Measurements from ENCODE around the gene CCDC179. TPM values are rescaled to one million over a fixed set of nuclear protein-coding genes. Genes with fewer than 3 reads are reported as not detected.

The CCDC179 gene
- total RNA-seq, 1 donor from 2014 or later, result not detected

- H3K36me3 Mint-ChIP-seq (ENCODE audit: low read depth), result no peaks in the 10 kb centered on the region
- DNase-seq (ENCODE audit: low spot score), result no peak
- H3K27me3 Mint-ChIP-seq (ENCODE audit: low read depth), result no peaks in the 10 kb centered on the region
- no peaks in the 10 kb centered on the region for H3K9me3 Mint-ChIP-seq
- H3K4me3 Mint-ChIP-seq (ENCODE audit: low read depth), result no peak overlapping the region
- H3K4me1 Mint-ChIP-seq (ENCODE audit: low read depth), result no peaks in the 10 kb centered on the region
- no peak overlapping the region for H3K27ac Mint-ChIP-seq
- intact Hi-C loops (cut with micrococcal nuclease), result no loop called here
Measured at GRCh38 chr11:22851477-22851876, 8.8 kb downstream of the CCDC179 start.

GRCh38 chr11:22846726-22847125 is 13.5 kb downstream of the CCDC179 start:
- no peak overlapping the region for H3K27ac Mint-ChIP-seq
- intact Hi-C loops (cut with micrococcal nuclease), result no loop called here

GRCh38 chr11:22832315-22833015 is 27.8 kb downstream of the CCDC179 start:
- Mint-ChIP-seq H3K27ac (no peak overlapping the region), H3K4me3 (ENCODE audit: low read depth) (no peak overlapping the region), H3K36me3 (ENCODE audit: low read depth) (no peaks in the 10 kb centered on the region), H3K4me1 (ENCODE audit: low read depth) (peaks cover 10% of the 10 kb centered on the region), H3K27me3 (ENCODE audit: low read depth) (no peaks in the 10 kb centered on the region), H3K9me3 (no peaks in the 10 kb centered on the region)
- intact Hi-C loops (cut with micrococcal nuclease), result no loop called here
- no peak for DNase-seq (ENCODE audit: low spot score)

More at GRCh38 chr11:22846726-22847125, 13.5 kb downstream of the CCDC179 start:
- no peak for DNase-seq (ENCODE audit: low spot score)
- Mint-ChIP-seq H3K4me3 (ENCODE audit: low read depth) (no peak overlapping the region), H3K4me1 (ENCODE audit: low read depth) (peaks cover 1% of the 10 kb centered on the region), H3K27me3 (ENCODE audit: low read depth) (no peaks in the 10 kb centered on the region), H3K9me3 (no peaks in the 10 kb centered on the region), H3K36me3 (ENCODE audit: low read depth) (no peaks in the 10 kb centered on the region)

- Mint-ChIP-seq H3K4me3 (ENCODE audit: low read depth) (peak overlapping the region; percentile 87), H3K36me3 (ENCODE audit: low read depth) (peaks cover 6% of the 10 kb centered on the region), H3K27ac (peak overlapping the region; percentile 64), H3K4me1 (ENCODE audit: low read depth) (peaks cover 10% of the 10 kb centered on the region), H3K9me3 (no peaks in the 10 kb centered on the region), H3K27me3 (ENCODE audit: low read depth) (no peaks in the 10 kb centered on the region)
- intact Hi-C loops (cut with micrococcal nuclease), result no loop called here
- no peak for DNase-seq (ENCODE audit: low spot score)
Measured at GRCh38 chr11:22830082-22830414, 30.2 kb downstream of the CCDC179 start.

GRCh38 chr11:22829231-22830081 is 30.8 kb downstream of the CCDC179 start, which contains the start of gene SVIP:
Gene SVIP (minus strand): TSS chr11:22829801. CDS start chr11:22829748, 53 bp downstream.
- H3K27me3 Mint-ChIP-seq (ENCODE audit: low read depth), result no peaks in the 10 kb centered on the region
- peaks cover 11% of the 10 kb centered on the region for H3K36me3 Mint-ChIP-seq (ENCODE audit: low read depth)
- DNase-seq (ENCODE audit: low spot score), result peak; percentile 88
- peak within 1 kb of the TSS; percentile 84 for H3K27ac Mint-ChIP-seq
- H3K9me3 Mint-ChIP-seq, result no peaks in the 10 kb centered on the region
- H3K4me3 Mint-ChIP-seq (ENCODE audit: low read depth), result peak within 1 kb of the TSS; percentile 87
- intact Hi-C loops (cut with micrococcal nuclease), result loop anchor here (1.0 kb wide), 1 partner anchor 204 kb away; the partner anchor contains the start of gene FANCF
- H3K4me1 Mint-ChIP-seq (ENCODE audit: low read depth), result peaks cover 10% of the 10 kb centered on the region

GRCh38 chr11:22828373-22828772 is 31.9 kb downstream of the CCDC179 start:
- Mint-ChIP-seq H3K27me3 (ENCODE audit: low read depth) (no peaks in the 10 kb centered on the region), H3K27ac (peak overlapping the region; percentile 65), H3K36me3 (ENCODE audit: low read depth) (peaks cover 16% of the 10 kb centered on the region), H3K4me3 (ENCODE audit: low read depth) (peak overlapping the region; percentile 87), H3K4me1 (ENCODE audit: low read depth) (peaks cover 10% of the 10 kb centered on the region), H3K9me3 (no peaks in the 10 kb centered on the region)
- intact Hi-C loops (cut with micrococcal nuclease), result no loop called here
- no peak for DNase-seq (ENCODE audit: low spot score)

GRCh38 chr11:22822203-22822602 is 38.1 kb downstream of the CCDC179 start:
- intact Hi-C loops (cut with micrococcal nuclease), result no loop called here
- Mint-ChIP-seq H3K4me1 (ENCODE audit: low read depth) (no peaks in the 10 kb centered on the region), H3K27ac (no peak overlapping the region), H3K36me3 (ENCODE audit: low read depth) (peaks cover 39% of the 10 kb centered on the region), H3K4me3 (ENCODE audit: low read depth) (no peak overlapping the region), H3K27me3 (ENCODE audit: low read depth) (no peaks in the 10 kb centered on the region), H3K9me3 (no peaks in the 10 kb centered on the region)
- DNase-seq (ENCODE audit: low spot score), result no peak

- Mint-ChIP-seq H3K4me3 (ENCODE audit: low read depth) (no peak overlapping the region), H3K36me3 (ENCODE audit: low read depth) (no peaks in the 10 kb centered on the region), H3K9me3 (peaks cover 5% of the 10 kb centered on the region), H3K27ac (no peak overlapping the region), H3K27me3 (ENCODE audit: low read depth) (no peaks in the 10 kb centered on the region), H3K4me1 (ENCODE audit: low read depth) (no peaks in the 10 kb centered on the region)
- intact Hi-C loops (cut with micrococcal nuclease), result no loop called here
- no peak for DNase-seq (ENCODE audit: low spot score)
Measured at GRCh38 chr11:22809893-22810292, 50.4 kb downstream of the CCDC179 start.

- peaks cover 5% of the 10 kb centered on the region for H3K9me3 Mint-ChIP-seq
- H3K27ac Mint-ChIP-seq, result no peak overlapping the region
- intact Hi-C loops (cut with micrococcal nuclease), result no loop called here
- H3K4me3 Mint-ChIP-seq (ENCODE audit: low read depth), result no peak overlapping the region
- H3K36me3 Mint-ChIP-seq (ENCODE audit: low read depth), result no peaks in the 10 kb centered on the region
- H3K27me3 Mint-ChIP-seq (ENCODE audit: low read depth), result no peaks in the 10 kb centered on the region
- DNase-seq (ENCODE audit: low spot score), result no peak
- no peaks in the 10 kb centered on the region for H3K4me1 Mint-ChIP-seq (ENCODE audit: low read depth)
Measured at GRCh38 chr11:22808571-22809197, 51.6 kb downstream of the CCDC179 start.

GRCh38 chr11:22807855-22808570 is 52.3 kb downstream of the CCDC179 start:
- Mint-ChIP-seq H3K4me1 (ENCODE audit: low read depth) (no peaks in the 10 kb centered on the region), H3K9me3 (peaks cover 5% of the 10 kb centered on the region), H3K27ac (no peak overlapping the region), H3K27me3 (ENCODE audit: low read depth) (no peaks in the 10 kb centered on the region), H3K36me3 (ENCODE audit: low read depth) (no peaks in the 10 kb centered on the region), H3K4me3 (ENCODE audit: low read depth) (no peak overlapping the region)
- intact Hi-C loops (cut with micrococcal nuclease), result no loop called here
- DNase-seq (ENCODE audit: low spot score), result no peak

- intact Hi-C loops (cut with micrococcal nuclease), result no loop called here
Measured at GRCh38 chr11:22807391-22807790, 52.9 kb downstream of the CCDC179 start.

GRCh38 chr11:22802861-22803260 is 57.4 kb downstream of the CCDC179 start:
- H3K27me3 Mint-ChIP-seq (ENCODE audit: low read depth), result peaks cover 2% of the 10 kb centered on the region
- no peaks in the 10 kb centered on the region for H3K9me3 Mint-ChIP-seq
- H3K4me3 Mint-ChIP-seq (ENCODE audit: low read depth), result no peak overlapping the region
- no peak for DNase-seq (ENCODE audit: low spot score)
- no peak overlapping the region for H3K27ac Mint-ChIP-seq
- intact Hi-C loops (cut with micrococcal nuclease), result no loop called here
- no peaks in the 10 kb centered on the region for H3K36me3 Mint-ChIP-seq (ENCODE audit: low read depth)
- H3K4me1 Mint-ChIP-seq (ENCODE audit: low read depth), result no peaks in the 10 kb centered on the region

More at GRCh38 chr11:22807391-22807790, 52.9 kb downstream of the CCDC179 start:
- Mint-ChIP-seq H3K27ac (no peak overlapping the region), H3K27me3 (ENCODE audit: low read depth) (no peaks in the 10 kb centered on the region), H3K4me1 (ENCODE audit: low read depth) (no peaks in the 10 kb centered on the region), H3K4me3 (ENCODE audit: low read depth) (no peak overlapping the region), H3K9me3 (peaks cover 5% of the 10 kb centered on the region), H3K36me3 (ENCODE audit: low read depth) (no peaks in the 10 kb centered on the region)
- DNase-seq (ENCODE audit: low spot score), result no peak
